CD4-positive, alpha-beta T cell treated with Interleukin-17A for 1 hour (primary cell): ENCODE data around the gene NPIPA7.
"Not testable (repeated sequence)": the region's sequence is repeated elsewhere in the genome, so short reads cannot be mapped to it uniquely, and the experiment has no call there.

Experiments used
- DNase-seq: peaks from one replicate; pipeline ENCODE4 v3.0.0-alpha.2; 2020

NPIPA7 gene

GRCh38 chr16:16378840-16379239, at the start of gene NPIPA7:
NPIPA7 (plus strand) TSS chr16:16379140; CDS start chr16:16379245, 105 bp downstream.
- not testable (repeated sequence) for DNase-seq

GRCh38 chr16:16331466-16331865, 47.5 kb upstream of the NPIPA7 start:
- not testable (repeated sequence) for DNase-seq

- DNase-seq: not testable (repeated sequence)
These were observed 21.4 kb upstream of the NPIPA7 start for GRCh38 chr16:16357556-16357955.

- DNase-seq: not testable (repeated sequence)
These were observed 20.2 kb upstream of the NPIPA7 start for GRCh38 chr16:16358539-16359240.

- DNase-seq: not testable (repeated sequence)
These were observed 15.3 kb upstream of the NPIPA7 start for GRCh38 chr16:16363595-16363994.

- not testable (repeated sequence) for DNase-seq
These were observed 14.8 kb upstream of the NPIPA7 start for GRCh38 chr16:16364100-16364499.

GRCh38 chr16:16364701-16365100, 14.2 kb upstream of the NPIPA7 start:
- DNase-seq: not testable (repeated sequence)

- not testable (repeated sequence) for DNase-seq
These were observed 13.6 kb upstream of the NPIPA7 start for GRCh38 chr16:16365319-16365718.

- not testable (repeated sequence) for DNase-seq
These were observed 13.1 kb upstream of the NPIPA7 start for GRCh38 chr16:16365851-16366250.

- not testable (repeated sequence) for DNase-seq
These were observed 12.2 kb upstream of the NPIPA7 start for GRCh38 chr16:16366552-16367284.

- DNase-seq: not testable (repeated sequence)
These were observed 11.7 kb upstream of the NPIPA7 start for GRCh38 chr16:16367285-16367628.

- DNase-seq: not testable (repeated sequence)
These were observed 9.7 kb upstream of the NPIPA7 start for GRCh38 chr16:16369081-16369856.

GRCh38 chr16:16371136-16371735, 7.7 kb upstream of the NPIPA7 start:
- DNase-seq: not testable (repeated sequence)

GRCh38 chr16:16374192-16374591, 4.7 kb upstream of the NPIPA7 start:
- not testable (repeated sequence) for DNase-seq

GRCh38 chr16:16399685-16400084, 20.7 kb downstream of the NPIPA7 start:
- not testable (repeated sequence) for DNase-seq

GRCh38 chr16:16402333-16402732, 23.4 kb downstream of the NPIPA7 start:
- DNase-seq: not testable (repeated sequence)

- not testable (repeated sequence) for DNase-seq
These were observed 25.3 kb downstream of the NPIPA7 start for GRCh38 chr16:16404283-16404682.

GRCh38 chr16:16405421-16405820, 26.5 kb downstream of the NPIPA7 start:
- DNase-seq: not testable (repeated sequence)

- not testable (repeated sequence) for DNase-seq
These were observed 29.5 kb downstream of the NPIPA7 start for GRCh38 chr16:16408430-16408829.

GRCh38 chr16:16413773-16414172, 34.8 kb downstream of the NPIPA7 start:
- DNase-seq: not testable (repeated sequence)

GRCh38 chr16:16417071-16417470, 38.1 kb downstream of the NPIPA7 start:
- DNase-seq: not testable (repeated sequence)

GRCh38 chr16:16417914-16418544, 39.1 kb downstream of the NPIPA7 start:
- not testable (repeated sequence) for DNase-seq
